Neutrophil (primary cell): Measurements from ENCODE around the gene MYRF.

ENCODE experiments used
- H3K27ac ChIP-seq: fragments of 200-600 bp; sonication (generic); 2 replicates; pipeline ENCODE4 v1.5.1; 2016; ENCODE audit warnings: mild to moderate bottlenecking, moderate library complexity
- H3K27me3 ChIP-seq: fragments of 200-600 bp; sonication (generic); 2 replicates; pipeline ENCODE4 v1.6.0; 2016; ENCODE audit warnings: mild to moderate bottlenecking
- H3K36me3 ChIP-seq: fragments of 200-600 bp; sonication (generic); 2 replicates; pipeline ENCODE4 v1.5.1; 2017
- H3K4me1 ChIP-seq, 2 experiments: fragments of 200-600 bp in 1 of 2; sonication (generic) in 1 of 2; 1 replicate in 1 of 2; 2 replicates in 1 of 2; pipeline versions ENCODE4 v1.5.1 to v1.6.1; 2013 to 2016; ENCODE audit warnings: low read depth in 1 of 2, low read length in 1 of 2, mild to moderate bottlenecking in 1 of 2, moderate library complexity in 1 of 2; ENCODE audit not compliant: control insufficient read depth in 1 of 2, insufficient read depth in 1 of 2
- H3K4me3 ChIP-seq, 2 experiments: fragments of 200-600 bp in 1 of 2; sonication (generic) in 1 of 2; 1 replicate in 1 of 2; 2 replicates in 1 of 2; pipeline ENCODE4 v1.5.1; 2013 to 2016; ENCODE audit warnings: low read depth in 1 of 2, low read length in 1 of 2, mild to moderate bottlenecking in 1 of 2, moderate library complexity in 1 of 2
- H3K9me3 ChIP-seq: fragments of 200-600 bp; sonication (generic); 2 replicates; pipeline ENCODE4 v1.5.1; 2016
- CTCF ChIP-seq: fragments of 200-600 bp; sonication (generic); IDR thresholded peaks from 2 replicates; pipeline ENCODE4 v1.5.1; 2016; ENCODE audit warnings: antibody characterized with exemption

MYRF gene

GRCh38 chr11:61784506-61784805, 32.0 kb downstream of the MYRF start:
- no peak overlapping the region for H3K4me3 ChIP-seq
- TF ChIP-seq CTCF, result no peak
- H3K4me1 ChIP-seq, result no peaks in the 10 kb centered on the region
- H3K36me3 ChIP-seq, result peaks cover 67% of the 10 kb centered on the region
- H3K9me3 ChIP-seq, result no peaks in the 10 kb centered on the region
- no peak overlapping the region for H3K27ac ChIP-seq
- no peaks in the 10 kb centered on the region for H3K27me3 ChIP-seq

GRCh38 chr11:61785837-61786402, 33.5 kb downstream of the MYRF start:
- Histone ChIP-seq H3K27me3 (no peaks in the 10 kb centered on the region), H3K4me1 (no peaks in the 10 kb centered on the region), H3K4me3 (no peak overlapping the region), H3K36me3 (peaks cover 76% of the 10 kb centered on the region), H3K27ac (no peak overlapping the region), H3K9me3 (no peaks in the 10 kb centered on the region)
- TF ChIP-seq CTCF, result no peak

GRCh38 chr11:61787928-61788491, 35.6 kb downstream of the MYRF start:
- Histone ChIP-seq H3K27ac (no peak overlapping the region), H3K9me3 (no peaks in the 10 kb centered on the region), H3K4me3 (no peak overlapping the region), H3K36me3 (peaks cover 74% of the 10 kb centered on the region), H3K27me3 (no peaks in the 10 kb centered on the region), H3K4me1 (peaks cover 7 to 9% of the 10 kb centered on the region in 2 experiments)
- no peak for TF ChIP-seq CTCF

GRCh38 chr11:61791737-61792309, 39.4 kb downstream of the MYRF start:
- Histone ChIP-seq H3K9me3 (no peaks in the 10 kb centered on the region), H3K36me3 (peaks cover 36% of the 10 kb centered on the region), H3K4me1 (peaks cover 15 to 18% of the 10 kb centered on the region in 2 experiments)

GRCh38 chr11:61792310-61793082, 40.1 kb downstream of the MYRF start, which contains the start of the genes FEN1 and TMEM258:
Gene FEN1, plus strand, starts transcription at chr11:61792911. Its CDS starts 2,451 bp downstream, at chr11:61795362.
Gene TMEM258, minus strand, starts transcription at chr11:61792599. Its CDS starts 41 bp downstream, at chr11:61792558.
- Histone ChIP-seq H3K9me3 (no peaks in the 10 kb centered on the region), H3K4me1 (peaks cover 15 to 18% of the 10 kb centered on the region in 2 experiments)

More at GRCh38 chr11:61791737-61792309, 39.4 kb downstream of the MYRF start:
- Histone ChIP-seq H3K4me3 (peak overlapping the region; percentile 73 to 89), H3K27me3 (no peaks in the 10 kb centered on the region), H3K27ac (peak overlapping the region; percentile 94)
- no peak for TF ChIP-seq CTCF

More at GRCh38 chr11:61792310-61793082, 40.1 kb downstream of the MYRF start, which contains the start of the genes FEN1 and TMEM258:
- Histone ChIP-seq H3K4me3 (peak within 1 kb of the TSS; percentile 73 to 89), H3K27ac (peak within 1 kb of the TSS; percentile 94), H3K36me3 (peaks cover 29% of the 10 kb centered on the region), H3K27me3 (no peaks in the 10 kb centered on the region)
- peak; percentile 57 for TF ChIP-seq CTCF
